Upper lobe of right lung (tissue), 1 donor: ENCODE results near the gene PCNX2. TPM values are rescaled to one million over a fixed set of nuclear protein-coding genes. Genes with fewer than 3 reads are reported as not detected.

Source experiments
- ATAC-seq: fragments of 200-7000 bp; cut with Tn5 transposase; one replicate; pipeline ENCODE4 v1.9.1; 2020; ENCODE audit warnings: mild to moderate bottlenecking, moderate library complexity
- DNase-seq: peaks from one replicate; pipeline ENCODE4 v3.0.0-alpha.2; 2020
- H3K27ac ChIP-seq: fragments of 200-600 bp; one replicate; pipeline ENCODE4 v1.8.0; 2022
- H3K27me3 ChIP-seq: fragments of 200-600 bp; one replicate; pipeline ENCODE4 v1.8.0; 2022; ENCODE audit warnings: mild to moderate bottlenecking
- H3K36me3 ChIP-seq: fragments of 200-600 bp; one replicate; pipeline ENCODE4 v1.8.0; 2022
- H3K4me1 ChIP-seq: fragments of 200-600 bp; one replicate; pipeline ENCODE4 v1.8.0; 2022
- H3K4me3 ChIP-seq: fragments of 200-600 bp; one replicate; pipeline ENCODE4 v1.8.0; 2022; ENCODE audit warnings: mild to moderate bottlenecking
- H3K9me3 ChIP-seq: fragments of 200-600 bp; one replicate; pipeline ENCODE4 v1.8.0; 2022
- CTCF ChIP-seq: fragments of 200-600 bp; IDR thresholded peaks from one replicate; pipeline ENCODE4 v1.8.0; 2022; ENCODE audit warnings: antibody characterized with exemption
- intact Hi-C: fragments of 100-400 bp; cut with DNase I; formaldehyde crosslinking; loops from one replicate; pipeline ENCODE4 v1.11.0; 2022
- total RNA-seq: library from RNA; stranded (reverse); fragmentation: NEBNext Ultra II Directional; extraction: Animal tissue kit (Norgen Biotek cat#: 25700); gene quantifications from one replicate; pipeline ENCODE4 v1.2.1, GENCODE V29; 2021
- donor health status: DM: no; HTN: yes; CAD: no; lungs with severe emphysema.

The PCNX2 gene
- total RNA-seq, 1 donor from 2014 or later, result 6.8 TPM

- Histone ChIP-seq H3K27ac (no peak overlapping the region), H3K4me1 (peaks cover 5% of the 10 kb centered on the region), H3K4me3 (no peak overlapping the region), H3K36me3 (no peaks in the 10 kb centered on the region), H3K9me3 (no peaks in the 10 kb centered on the region), H3K27me3 (no peaks in the 10 kb centered on the region)
- intact Hi-C loops, result no loop called here
- no peak for TF ChIP-seq CTCF
- ATAC-seq (no peak), DNase-seq (no peak)
Observed at GRCh38 chr1:233241759-233242158, 53.8 kb downstream of the PCNX2 start.

- Histone ChIP-seq H3K27me3 (no peaks in the 10 kb centered on the region), H3K9me3 (no peaks in the 10 kb centered on the region), H3K27ac (no peak overlapping the region), H3K4me1 (peaks cover 5% of the 10 kb centered on the region), H3K4me3 (no peak overlapping the region), H3K36me3 (no peaks in the 10 kb centered on the region)
- TF ChIP-seq CTCF, result peak; percentile 85
- ATAC-seq (peak; percentile 95), DNase-seq (peak; percentile 77)
- intact Hi-C loops, result no loop called here
Observed at GRCh38 chr1:233240829-233241682, 54.5 kb downstream of the PCNX2 start.

DNA sequence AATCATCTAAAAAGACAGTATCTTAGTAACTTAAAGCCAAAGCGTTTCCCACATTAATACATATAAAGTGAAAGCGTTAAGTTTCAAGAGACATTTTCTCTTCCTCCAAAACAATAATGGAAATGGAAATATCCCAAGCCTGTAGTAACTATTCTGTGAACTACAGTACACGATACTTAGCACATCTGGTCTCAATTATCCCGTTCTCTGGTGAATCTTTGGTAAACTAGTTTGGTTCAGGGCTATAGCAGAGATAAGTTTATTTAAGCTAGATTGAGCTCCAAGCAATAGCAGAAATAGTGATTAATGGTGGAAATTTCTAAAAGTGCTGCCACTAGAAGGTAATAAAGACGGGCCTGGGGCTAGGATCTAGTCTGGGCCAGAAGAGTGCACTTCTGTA, 55.2 kb downstream of the PCNX2 start:
- Histone ChIP-seq H3K27me3 (no peaks in the 10 kb centered on the region), H3K4me3 (no peak overlapping the region), H3K36me3 (no peaks in the 10 kb centered on the region), H3K27ac (no peak overlapping the region), H3K9me3 (no peaks in the 10 kb centered on the region), H3K4me1 (peaks cover 5% of the 10 kb centered on the region)
- DNase-seq (no peak), ATAC-seq (no peak)
- intact Hi-C loops, result no loop called here
- no peak for TF ChIP-seq CTCF

DNA sequence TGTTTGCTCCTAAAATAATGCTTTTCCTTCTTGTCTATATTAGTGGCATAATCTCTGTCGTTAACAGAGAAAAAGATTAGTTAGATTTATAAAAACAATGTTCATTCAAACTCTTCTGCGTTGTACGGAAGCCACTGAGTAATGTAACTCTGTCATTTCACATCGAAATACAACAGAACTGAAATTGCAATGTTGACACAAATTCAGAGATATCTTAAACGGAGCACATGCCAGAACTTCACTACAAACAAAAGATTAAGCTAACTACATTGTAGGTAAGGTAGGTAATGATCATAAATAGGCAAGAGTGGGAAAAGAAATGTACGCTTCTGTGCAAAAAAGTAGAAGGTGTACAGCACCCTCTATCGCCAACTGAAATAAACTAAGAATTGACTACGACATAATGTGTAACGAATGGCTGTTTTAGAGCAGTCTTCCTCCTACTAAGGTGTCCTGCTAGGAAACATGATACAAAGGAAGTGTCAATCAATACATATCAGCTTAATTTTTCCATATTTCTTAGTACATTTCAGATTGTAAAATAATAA, 56.6 kb downstream of the PCNX2 start:
- intact Hi-C loops, result no loop called here
- DNase-seq, result no peak
- no peak overlapping the region for H3K27ac ChIP-seq
- no peak for ATAC-seq
- no peak for TF ChIP-seq CTCF
- H3K4me3 ChIP-seq, result no peak overlapping the region
- no peaks in the 10 kb centered on the region for H3K9me3 ChIP-seq
- no peaks in the 10 kb centered on the region for H3K27me3 ChIP-seq
- peaks cover 5% of the 10 kb centered on the region for H3K4me1 ChIP-seq
- no peaks in the 10 kb centered on the region for H3K36me3 ChIP-seq

DNA sequence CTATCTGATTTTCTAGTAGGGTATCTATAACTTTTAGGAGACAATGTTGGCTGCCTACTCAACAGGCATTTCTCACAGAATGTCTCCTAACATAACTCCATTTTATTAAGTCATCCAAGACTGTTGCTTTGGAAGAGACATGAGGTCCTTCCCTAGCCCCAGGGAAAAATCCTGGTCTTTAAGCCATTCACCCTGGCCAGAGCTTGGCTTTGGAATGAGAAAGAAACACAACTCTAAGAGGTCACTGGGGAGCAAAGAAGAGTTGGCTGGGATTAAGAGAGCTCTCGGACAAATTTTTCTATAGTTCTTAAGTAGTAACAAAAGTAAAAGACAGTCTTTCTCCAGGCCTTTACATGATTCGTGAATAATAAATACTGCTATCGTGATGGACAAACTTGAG, 57.9 kb downstream of the PCNX2 start:
- ATAC-seq (no peak), DNase-seq (no peak)
- intact Hi-C loops, result no loop called here

More for the DNA sequence above, 57.9 kb downstream of the PCNX2 start:
- peaks cover 5% of the 10 kb centered on the region for H3K4me1 ChIP-seq
- H3K27me3 ChIP-seq, result no peaks in the 10 kb centered on the region
- H3K4me3 ChIP-seq, result no peak overlapping the region
- no peak overlapping the region for H3K27ac ChIP-seq
- H3K36me3 ChIP-seq, result no peaks in the 10 kb centered on the region
- TF ChIP-seq CTCF, result no peak
- no peaks in the 10 kb centered on the region for H3K9me3 ChIP-seq
